LNCaP clone FGC (cell line): ENCODE measurements around the gene KCTD1.

Experiments
- DNase-seq: peaks from one replicate; pipeline ENCODE4 v3.0.0-alpha.2; 2011; ENCODE audit warnings: low read depth
- H3K4me3 ChIP-seq: 2 replicates; pipeline ENCODE4 v1.5.1; 2011; ENCODE audit warnings: mild to moderate bottlenecking, low read depth, low read length, control low read depth
- TF ChIP-seq, protein P1 (sequence below): IDR thresholded peaks from 2 replicates; pipeline ENCODE4 v1.5.1; 2012; ENCODE audit warnings: mild to moderate bottlenecking; ENCODE audit not compliant: control insufficient read depth, insufficient read depth; ENCODE audit errors: extremely low read depth

The KCTD1 gene

GRCh38 chr18:26479681-26480079 lies 68.7 kb downstream of the KCTD1 start:
- TF ChIP-seq, protein P1, sequence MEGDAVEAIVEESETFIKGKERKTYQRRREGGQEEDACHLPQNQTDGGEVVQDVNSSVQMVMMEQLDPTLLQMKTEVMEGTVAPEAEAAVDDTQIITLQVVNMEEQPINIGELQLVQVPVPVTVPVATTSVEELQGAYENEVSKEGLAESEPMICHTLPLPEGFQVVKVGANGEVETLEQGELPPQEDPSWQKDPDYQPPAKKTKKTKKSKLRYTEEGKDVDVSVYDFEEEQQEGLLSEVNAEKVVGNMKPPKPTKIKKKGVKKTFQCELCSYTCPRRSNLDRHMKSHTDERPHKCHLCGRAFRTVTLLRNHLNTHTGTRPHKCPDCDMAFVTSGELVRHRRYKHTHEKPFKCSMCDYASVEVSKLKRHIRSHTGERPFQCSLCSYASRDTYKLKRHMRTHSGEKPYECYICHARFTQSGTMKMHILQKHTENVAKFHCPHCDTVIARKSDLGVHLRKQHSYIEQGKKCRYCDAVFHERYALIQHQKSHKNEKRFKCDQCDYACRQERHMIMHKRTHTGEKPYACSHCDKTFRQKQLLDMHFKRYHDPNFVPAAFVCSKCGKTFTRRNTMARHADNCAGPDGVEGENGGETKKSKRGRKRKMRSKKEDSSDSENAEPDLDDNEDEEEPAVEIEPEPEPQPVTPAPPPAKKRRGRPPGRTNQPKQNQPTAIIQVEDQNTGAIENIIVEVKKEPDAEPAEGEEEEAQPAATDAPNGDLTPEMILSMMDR = no peak
- H3K4me3 ChIP-seq = no peak overlapping the region
- DNase-seq = no peak

- DNase-seq = no peak
- no peak overlapping the region for H3K4me3 ChIP-seq
- TF ChIP-seq, protein P1 = no peak
Measured at GRCh38 chr18:26479065-26479680, 69.2 kb downstream of the KCTD1 start.

GRCh38 chr18:26477828-26478466 lies 70.4 kb downstream of the KCTD1 start:
- H3K4me3 ChIP-seq = no peak overlapping the region
- TF ChIP-seq, protein P1 = no peak
- no peak for DNase-seq

GRCh38 chr18:26476697-26477096 lies 71.7 kb downstream of the KCTD1 start:
- TF ChIP-seq, protein P1 = no peak
- no peak for DNase-seq
- H3K4me3 ChIP-seq = no peak overlapping the region

GRCh38 chr18:26474542-26474941 lies 73.8 kb downstream of the KCTD1 start:
- no peak for DNase-seq
- TF ChIP-seq, protein P1 = no peak
- no peak overlapping the region for H3K4me3 ChIP-seq

DNA sequence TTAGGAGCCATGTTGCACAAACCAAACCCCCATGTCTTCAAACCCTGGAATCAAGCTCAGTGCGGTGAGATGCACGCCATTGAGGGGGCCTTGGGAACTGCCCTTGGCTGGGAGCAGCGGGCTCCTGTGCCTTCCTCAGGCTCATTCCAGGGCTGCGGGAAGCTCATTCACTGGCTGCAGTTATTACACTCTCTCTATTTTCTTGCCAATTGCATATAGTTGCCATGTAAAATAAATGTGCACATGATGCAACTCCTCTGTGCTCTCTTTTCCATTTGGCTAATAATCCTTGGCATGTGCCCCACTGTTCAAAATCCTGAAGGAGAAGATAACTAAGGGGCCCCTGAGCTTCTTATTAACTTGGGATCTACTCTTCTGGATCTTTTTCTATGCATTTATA lies 74.7 kb downstream of the KCTD1 start:
- no peak overlapping the region for H3K4me3 ChIP-seq
- DNase-seq = no peak
- TF ChIP-seq, protein P1 = no peak

- DNase-seq = no peak
- TF ChIP-seq, protein P1 = no peak
- H3K4me3 ChIP-seq = no peak overlapping the region
Measured at GRCh38 chr18:26471826-26472225, 76.5 kb downstream of the KCTD1 start.
